ENCODE results near the gene RALGAPA1. TPM values are rescaled to one million over a fixed set of nuclear protein-coding genes. Genes with fewer than 3 reads are reported as not detected.
A peak's percentile ranks its signal among the peaks of the same experiment; 100 is the strongest.
"Not testable (repeated sequence)": the region's sequence is repeated elsewhere in the genome, so short reads cannot be mapped to it uniquely, and the experiment has no call there.

The RALGAPA1 gene
- total and polyA plus RNA-seq, 5 experiments from 2014 or later, result 15.3 to 74.2 (median 25.9) TPM

GRCh38 chr14:35750202-35750904 is 58.7 kb downstream of the RALGAPA1 start:
- no peak for DNase-seq
- no peak for ATAC-seq
- H3K27me3 Mint-ChIP-seq, result no peaks in the 10 kb centered on the region
- peaks cover 8 to 83% (median 37%) of the 10 kb centered on the region in 3 donors for H3K36me3 Mint-ChIP-seq
- H3K27ac Mint-ChIP-seq, result no peak overlapping the region
- POLR2A ChIA-PET, result no interaction called here
- no peak overlapping the region for H3K4me3 Mint-ChIP-seq
- H3K4me1 Mint-ChIP-seq, result peaks cover 0 to 4% (median 0%) of the 10 kb centered on the region in 4 donors
- H3K9me3 Mint-ChIP-seq, result peaks cover 0 to 2% (median 0%) of the 10 kb centered on the region in 9 donors

GRCh38 chr14:35747379-35747778 is 61.7 kb downstream of the RALGAPA1 start:
- no peaks in the 10 kb centered on the region for H3K27me3 Mint-ChIP-seq
- H3K4me1 Mint-ChIP-seq, result peaks cover 0 to 2% (median 0%) of the 10 kb centered on the region in 4 donors
- ATAC-seq (no peak), DNase-seq (no peak)
- POLR2A ChIA-PET, result no interaction called here
- peaks cover 0 to 75% (median 17%) of the 10 kb centered on the region in 3 donors for H3K36me3 Mint-ChIP-seq
- no peaks in the 10 kb centered on the region for H3K9me3 Mint-ChIP-seq
- peak overlapping the region in 1 of 10 donors; percentile 7 for H3K27ac Mint-ChIP-seq
- H3K4me3 Mint-ChIP-seq, result no peak overlapping the region

GRCh38 chr14:35742442-35742841 is 66.7 kb downstream of the RALGAPA1 start:
- POLR2A ChIA-PET, result no interaction called here
- Mint-ChIP-seq H3K36me3 (peaks cover 0 to 71% (median 16%) of the 10 kb centered on the region in 3 donors), H3K9me3 (no peaks in the 10 kb centered on the region), H3K4me1 (peaks cover 0 to 7% (median 5%) of the 10 kb centered on the region in 4 donors), H3K27me3 (no peaks in the 10 kb centered on the region), H3K4me3 (no peak overlapping the region), H3K27ac (peak overlapping the region in 1 of 10 donors; percentile 11)
- ATAC-seq, result no peak
- no peak for DNase-seq

- no peak for ATAC-seq
- no peaks in the 10 kb centered on the region for H3K9me3 Mint-ChIP-seq
- H3K4me1 Mint-ChIP-seq, result peaks cover 0 to 7% (median 5%) of the 10 kb centered on the region in 4 donors
- no peak for DNase-seq
- H3K27me3 Mint-ChIP-seq, result no peaks in the 10 kb centered on the region
- no peak overlapping the region for H3K4me3 Mint-ChIP-seq
- peaks cover 0 to 71% (median 16%) of the 10 kb centered on the region in 3 donors for H3K36me3 Mint-ChIP-seq
- POLR2A ChIA-PET, result no interaction called here
- no peak overlapping the region for H3K27ac Mint-ChIP-seq
Observed at GRCh38 chr14:35742032-35742371, 67.1 kb downstream of the RALGAPA1 start.

GRCh38 chr14:35741345-35742031 is 67.6 kb downstream of the RALGAPA1 start:
- peak overlapping the region in 1 of 10 donors; percentile 3 for H3K27ac Mint-ChIP-seq
- H3K36me3 Mint-ChIP-seq, result peaks cover under 1 to 72% (median 18%) of the 10 kb centered on the region in 3 donors
- ATAC-seq (no peak), DNase-seq (no peak)
- no peak overlapping the region for H3K4me3 Mint-ChIP-seq
- H3K27me3 Mint-ChIP-seq, result no peaks in the 10 kb centered on the region
- H3K4me1 Mint-ChIP-seq, result peaks cover 0 to 7% (median 5%) of the 10 kb centered on the region in 4 donors
- POLR2A ChIA-PET, result no interaction called here
- H3K9me3 Mint-ChIP-seq, result no peaks in the 10 kb centered on the region

GRCh38 chr14:35740215-35740614 is 68.9 kb downstream of the RALGAPA1 start:
- POLR2A ChIA-PET, result no interaction called here
- Mint-ChIP-seq H3K27ac (peak overlapping the region in 1 of 10 donors; percentile 26), H3K4me1 (peaks cover 0 to 16% (median 7%) of the 10 kb centered on the region in 4 donors), H3K27me3 (no peaks in the 10 kb centered on the region), H3K4me3 (no peak overlapping the region), H3K36me3 (peaks cover 11 to 74% (median 28%) of the 10 kb centered on the region in 3 donors), H3K9me3 (peaks cover 0 to 1% (median 0%) of the 10 kb centered on the region in 9 donors)
- DNase-seq (no peak), ATAC-seq (no peak)

GRCh38 chr14:35735163-35735562 is 73.9 kb downstream of the RALGAPA1 start:
- H3K27ac Mint-ChIP-seq, H3K4me3 Mint-ChIP-seq, ATAC-seq, DNase-seq, POLR2A ChIA-PET, H3K27me3 Mint-ChIP-seq, H3K9me3 Mint-ChIP-seq: not testable (repeated sequence)
- H3K36me3 Mint-ChIP-seq, result peaks cover 26 to 86% (median 49%) of the 10 kb centered on the region in 3 donors
- peaks cover 9 to 35% (median 14%) of the 10 kb centered on the region in 4 donors for H3K4me1 Mint-ChIP-seq

- H3K27ac Mint-ChIP-seq, POLR2A ChIA-PET, H3K4me3 Mint-ChIP-seq, H3K9me3 Mint-ChIP-seq, ATAC-seq, H3K27me3 Mint-ChIP-seq: not testable (repeated sequence)
- Mint-ChIP-seq H3K4me1 (peaks cover 6 to 29% (median 11%) of the 10 kb centered on the region in 4 donors), H3K36me3 (peaks cover 26 to 85% (median 57%) of the 10 kb centered on the region in 3 donors)
- DNase-seq, result peak in 2 of 10 donors; percentile 1 to 4
Observed at GRCh38 chr14:35733510-35733909, 75.6 kb downstream of the RALGAPA1 start.

- Mint-ChIP-seq H3K4me1 (peaks cover 4 to 22% (median 11%) of the 10 kb centered on the region in 4 donors), H3K27me3 (no peaks in the 10 kb centered on the region), H3K9me3 (peaks cover 0 to 2% (median 0%) of the 10 kb centered on the region in 9 donors), H3K27ac (peak overlapping the region in 3 of 10 donors; percentile 17 to 55 (median 55)), H3K36me3 (peaks cover 19 to 75% (median 42%) of the 10 kb centered on the region in 3 donors), H3K4me3 (no peak overlapping the region)
- POLR2A ChIA-PET, result interaction anchor here (0.6 kb wide), 1 partner anchor 441 kb away, joined by 6 read pairs; no protein-coding TSS in a partner anchor
- ATAC-seq (no peak), DNase-seq (no peak)
Observed at GRCh38 chr14:35730871-35731270, 78.2 kb downstream of the RALGAPA1 start.

GRCh38 chr14:35727764-35728163 is 81.3 kb downstream of the RALGAPA1 start:
- Mint-ChIP-seq H3K9me3 (no peaks in the 10 kb centered on the region), H3K27ac (no peak overlapping the region), H3K27me3 (no peaks in the 10 kb centered on the region), H3K4me3 (no peak overlapping the region), H3K4me1 (peaks cover 2 to 13% (median 5%) of the 10 kb centered on the region in 4 donors), H3K36me3 (peaks cover 0 to 62% (median 23%) of the 10 kb centered on the region in 3 donors)
- no peak for ATAC-seq
- no peak for DNase-seq
- POLR2A ChIA-PET, result no interaction called here

GRCh38 chr14:35725930-35726329 is 83.2 kb downstream of the RALGAPA1 start:
- Mint-ChIP-seq H3K4me3 (no peak overlapping the region), H3K27ac (no peak overlapping the region), H3K27me3 (no peaks in the 10 kb centered on the region), H3K9me3 (no peaks in the 10 kb centered on the region), H3K4me1 (peaks cover 0 to 4% (median 0%) of the 10 kb centered on the region in 4 donors), H3K36me3 (peaks cover 0 to 59% (median 19%) of the 10 kb centered on the region in 3 donors)
- no peak for DNase-seq
- no peak for ATAC-seq
- POLR2A ChIA-PET, result no interaction called here

GRCh38 chr14:35715079-35715478 is 94.0 kb downstream of the RALGAPA1 start:
- ATAC-seq (no peak), DNase-seq (no peak)
- Mint-ChIP-seq H3K27me3 (no peaks in the 10 kb centered on the region), H3K9me3 (no peaks in the 10 kb centered on the region), H3K36me3 (peaks cover 15 to 77% (median 51%) of the 10 kb centered on the region in 3 donors), H3K27ac (peak overlapping the region in 1 of 10 donors; percentile 30), H3K4me3 (no peak overlapping the region), H3K4me1 (peaks cover 0 to 2% (median 0%) of the 10 kb centered on the region in 4 donors)
- POLR2A ChIA-PET, result no interaction called here

GRCh38 chr14:35712466-35712865 is 96.6 kb downstream of the RALGAPA1 start:
- no peak overlapping the region for H3K27ac Mint-ChIP-seq
- H3K27me3 Mint-ChIP-seq, result no peaks in the 10 kb centered on the region
- peaks cover 26 to 84% (median 65%) of the 10 kb centered on the region in 3 donors for H3K36me3 Mint-ChIP-seq
- DNase-seq, result no peak
- H3K4me3 Mint-ChIP-seq, result no peak overlapping the region
- no peaks in the 10 kb centered on the region for H3K9me3 Mint-ChIP-seq
- H3K4me1 Mint-ChIP-seq, result peaks cover 0 to 3% (median 0%) of the 10 kb centered on the region in 4 donors
- ATAC-seq, result no peak
- POLR2A ChIA-PET, result no interaction called here
